Suprapubic skin (tissue), 4 donors: ENCODE data around the gene IL1B. TPM values are rescaled to one million over a fixed set of nuclear protein-coding genes. Genes with fewer than 3 reads are reported as not detected.

Experiments used
- DNase-seq, 2 donors: peaks; one replicate each; pipeline ENCODE4 v3.0.0-alpha.2; 2019; ENCODE audit warnings: low spot score in 2 of 2
- H3K27ac ChIP-seq: fragments of 200-600 bp; sonication (generic); one replicate; pipeline ENCODE4 v1.5.1; 2019
- H3K27me3 ChIP-seq: fragments of 200-600 bp; sonication (generic); one replicate; pipeline ENCODE4 v1.5.1; 2019
- H3K36me3 ChIP-seq: fragments of 200-600 bp; sonication (generic); one replicate; pipeline ENCODE4 v1.5.1; 2019
- H3K4me1 ChIP-seq: fragments of 200-600 bp; sonication (generic); one replicate; pipeline ENCODE4 v1.5.1; 2019
- H3K4me3 ChIP-seq: fragments of 200-600 bp; sonication (generic); one replicate; pipeline ENCODE4 v1.5.1; 2019; ENCODE audit warnings: mild to moderate bottlenecking
- H3K9me3 ChIP-seq: fragments of 200-600 bp; sonication (generic); one replicate; pipeline ENCODE4 v1.5.1; 2019
- CTCF ChIP-seq, 2 donors: fragments of 200-600 bp in 1 of 2; fragments of 450-650 bp in 1 of 2; sonication (generic) in 1 of 2; IDR thresholded peaks; one replicate each; pipeline ENCODE4 v1.5.1; 2016 to 2019; ENCODE audit warnings: antibody characterized with exemption in 2 of 2, mild to moderate bottlenecking in 1 of 2, moderate library complexity in 1 of 2
- EP300 ChIP-seq: sonication (generic); formaldehyde crosslinking; IDR thresholded peaks from one replicate; pipeline ENCODE4 v1.6.1; 2017; ENCODE audit warnings: antibody characterized with exemption
- POLR2A ChIP-seq, 2 donors: fragments of 450-650 bp; IDR thresholded peaks; one replicate each; pipeline ENCODE4 v1.6.1; 2017; ENCODE audit warnings: antibody characterized with exemption in 2 of 2, mild to moderate bottlenecking in 2 of 2, moderate library complexity in 2 of 2
- POLR2AphosphoS5 ChIP-seq, 3 donors: sonication (generic); formaldehyde crosslinking; IDR thresholded peaks; one replicate each; pipeline ENCODE4 v1.6.1; 2017; ENCODE audit warnings: antibody characterized with exemption in 3 of 3
- WGBS: methylation state at CpG from one replicate; pipeline ENCODE4 v1.1.5; 2018; 5-methylcytosine and 5-hydroxymethylcytosine counted together
- total RNA-seq, 4 donors: library from RNA; depleted of rRNA; stranded (reverse); fragments of >200 nt; gene quantifications; one replicate each; pipeline ENCODE4 v1.1.0, GENCODE V29; 2016

IL1B gene
- total RNA-seq, 4 donors from 2014 or later = 1.2 TPM; not detected in 3

DNA sequence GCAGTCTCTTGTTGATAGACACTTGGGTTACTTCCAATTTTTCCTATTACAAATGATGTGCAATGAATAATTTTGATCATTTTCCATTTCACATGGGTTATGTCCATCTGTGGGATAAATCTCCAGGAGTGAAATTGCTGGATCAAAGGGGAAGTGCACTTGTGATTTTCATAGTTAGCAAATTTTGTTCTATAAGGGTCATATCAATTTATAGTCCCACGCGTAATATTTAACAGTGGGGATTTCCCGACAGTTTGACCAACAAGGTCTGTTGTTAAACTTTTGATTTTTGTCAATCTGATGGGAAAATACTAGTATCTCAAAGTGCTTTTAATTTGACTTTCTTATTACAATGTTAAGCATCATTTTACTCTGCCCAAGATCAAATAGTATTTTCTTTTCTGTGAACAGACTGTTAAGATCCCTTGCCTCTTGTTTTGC is 8.3 kb downstream of the IL1B start:
- DNase-seq = no peak
- peaks cover 4% of the 10 kb centered on the region for H3K27me3 ChIP-seq
- TF ChIP-seq POLR2A (IDR thresholded peaks at IDR 0.05) = no peak
- no peak for TF ChIP-seq POLR2AphosphoS5 (IDR thresholded peaks at IDR 0.05)
- no peak for TF ChIP-seq EP300
- no peak for TF ChIP-seq CTCF (IDR thresholded peaks at IDR 0.05)
- H3K4me3 ChIP-seq = no peak overlapping the region
- no peaks in the 10 kb centered on the region for H3K36me3 ChIP-seq
- WGBS = 83% methylated on average over 3 of the region's 3 CpGs
- peaks cover 6% of the 10 kb centered on the region for H3K4me1 ChIP-seq
- no peaks in the 10 kb centered on the region for H3K9me3 ChIP-seq
- H3K27ac ChIP-seq = no peak overlapping the region

GRCh38 chr2:112827604-112828185 is 8.9 kb downstream of the IL1B start:
- peaks cover 6% of the 10 kb centered on the region for H3K4me1 ChIP-seq
- 74% methylated on average over 6 of the region's 6 CpGs for WGBS
- no peak overlapping the region for H3K27ac ChIP-seq
- no peak overlapping the region for H3K4me3 ChIP-seq
- TF ChIP-seq POLR2AphosphoS5 (IDR thresholded peaks at IDR 0.05) (no peak), POLR2A (IDR thresholded peaks at IDR 0.05) (no peak)
- H3K27me3 ChIP-seq = peaks cover 4% of the 10 kb centered on the region
- no peaks in the 10 kb centered on the region for H3K9me3 ChIP-seq
- no peaks in the 10 kb centered on the region for H3K36me3 ChIP-seq
- DNase-seq = no peak

GRCh38 chr2:112827009-112827408 is 9.6 kb downstream of the IL1B start:
- H3K9me3 ChIP-seq = no peaks in the 10 kb centered on the region
- no peak for DNase-seq
- TF ChIP-seq POLR2AphosphoS5 (IDR thresholded peaks at IDR 0.05) = no peak
- no peak for TF ChIP-seq EP300
- TF ChIP-seq POLR2A (IDR thresholded peaks at IDR 0.05) = no peak
- TF ChIP-seq CTCF (IDR thresholded peaks at IDR 0.05) = no peak

DNA sequence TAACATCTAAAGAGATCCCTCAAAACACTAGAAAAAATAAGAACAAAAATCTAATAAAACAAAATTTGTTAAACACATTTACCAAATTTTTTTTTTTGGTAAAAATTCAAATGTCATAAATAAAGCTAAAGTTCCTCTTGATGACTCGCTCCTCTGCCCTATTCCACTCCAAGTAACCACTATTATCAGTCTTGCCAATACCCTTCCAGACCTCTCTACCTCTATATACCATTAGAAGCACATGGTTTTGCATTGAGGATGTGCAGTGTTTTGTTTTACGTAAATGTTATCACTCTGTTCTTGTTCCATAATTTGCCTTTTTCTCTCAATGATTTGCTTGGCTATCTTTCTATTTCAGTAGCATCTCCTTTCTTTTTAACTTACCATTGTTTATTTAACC is 10.9 kb downstream of the IL1B start:
- Histone ChIP-seq H3K36me3 (no peaks in the 10 kb centered on the region), H3K27me3 (peaks cover 4% of the 10 kb centered on the region), H3K9me3 (no peaks in the 10 kb centered on the region), H3K4me3 (no peak overlapping the region), H3K27ac (no peak overlapping the region), H3K4me1 (no peaks in the 10 kb centered on the region)
- TF ChIP-seq POLR2A (IDR thresholded peaks at IDR 0.05) = no peak
- no peak for TF ChIP-seq POLR2AphosphoS5 (IDR thresholded peaks at IDR 0.05)
- no peak for TF ChIP-seq EP300
- no peak for TF ChIP-seq CTCF (IDR thresholded peaks at IDR 0.05)
- DNase-seq = no peak
- WGBS = 88% methylated on average over 2 of the region's 2 CpGs

More at GRCh38 chr2:112827009-112827408, 9.6 kb downstream of the IL1B start:
- H3K27me3 ChIP-seq = peaks cover 4% of the 10 kb centered on the region
- no peak overlapping the region for H3K27ac ChIP-seq
- 65% methylated on average over 3 of the region's 3 CpGs for WGBS
- H3K4me3 ChIP-seq = no peak overlapping the region
- no peaks in the 10 kb centered on the region for H3K36me3 ChIP-seq
- H3K4me1 ChIP-seq = peaks cover 3% of the 10 kb centered on the region

DNA sequence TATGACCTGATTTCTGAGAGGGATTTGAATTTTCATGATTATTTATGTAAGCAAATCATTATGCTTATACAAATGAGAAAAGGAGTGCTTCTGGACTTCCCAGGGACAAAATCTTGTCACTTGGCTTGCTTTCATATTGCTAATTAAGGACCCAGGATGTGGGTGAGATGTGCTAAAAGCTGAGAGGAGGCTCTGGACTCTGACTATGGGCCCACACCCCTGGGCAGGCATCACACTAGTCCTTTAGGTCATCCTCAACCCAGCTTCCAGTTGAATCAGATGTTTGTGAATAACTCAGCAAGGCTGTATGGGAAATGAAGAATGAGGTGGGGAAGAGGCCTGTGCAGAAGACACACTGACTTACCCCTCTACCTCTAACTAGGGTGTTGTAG is 11.9 kb downstream of the IL1B start:
- H3K4me3 ChIP-seq = no peak overlapping the region
- TF ChIP-seq EP300 = no peak
- TF ChIP-seq CTCF (IDR thresholded peaks at IDR 0.05) = no peak
- no peak for TF ChIP-seq POLR2A (IDR thresholded peaks at IDR 0.05)
- no peak for TF ChIP-seq POLR2AphosphoS5 (IDR thresholded peaks at IDR 0.05)
- no peak overlapping the region for H3K27ac ChIP-seq
- H3K27me3 ChIP-seq = peaks cover 4% of the 10 kb centered on the region
- no peaks in the 10 kb centered on the region for H3K9me3 ChIP-seq
- H3K36me3 ChIP-seq = no peaks in the 10 kb centered on the region
- no peak for DNase-seq
- H3K4me1 ChIP-seq = no peaks in the 10 kb centered on the region

GRCh38 chr2:112821682-112822081 is 14.9 kb downstream of the IL1B start:
- no peaks in the 10 kb centered on the region for H3K9me3 ChIP-seq
- DNase-seq = no peak
- 69% methylated on average over 4 of the region's 4 CpGs for WGBS
- H3K27me3 ChIP-seq = peaks cover 4% of the 10 kb centered on the region
- H3K36me3 ChIP-seq = no peaks in the 10 kb centered on the region
- TF ChIP-seq POLR2AphosphoS5 (IDR thresholded peaks at IDR 0.05) = no peak
- no peak for TF ChIP-seq POLR2A (IDR thresholded peaks at IDR 0.05)
- TF ChIP-seq CTCF (IDR thresholded peaks at IDR 0.05) = no peak
- no peak for TF ChIP-seq EP300
- no peak overlapping the region for H3K27ac ChIP-seq
- H3K4me1 ChIP-seq = no peaks in the 10 kb centered on the region
- no peak overlapping the region for H3K4me3 ChIP-seq
